Stimulated activated CD4-positive, alpha-beta T cell treated with anti-CD3 and anti-CD28 coated beads, Interleukin-1b, Interleukin-23, amount 100 ng/mL, for 4 hours (primary cell): ENCODE data around the gene RPGRIP1.
A peak's percentile ranks its signal among the peaks of the same experiment; 100 is the strongest.
"Not testable (repeated sequence)": the region's sequence is repeated elsewhere in the genome, so short reads cannot be mapped to it uniquely, and the experiment has no call there.

Experiments
- DNase-seq, 2 donors: peaks; one replicate each; pipeline ENCODE4 v3.0.0-alpha.2; 2020; ENCODE audit warnings: low read depth in 2 of 2

The RPGRIP1 gene

DNA sequence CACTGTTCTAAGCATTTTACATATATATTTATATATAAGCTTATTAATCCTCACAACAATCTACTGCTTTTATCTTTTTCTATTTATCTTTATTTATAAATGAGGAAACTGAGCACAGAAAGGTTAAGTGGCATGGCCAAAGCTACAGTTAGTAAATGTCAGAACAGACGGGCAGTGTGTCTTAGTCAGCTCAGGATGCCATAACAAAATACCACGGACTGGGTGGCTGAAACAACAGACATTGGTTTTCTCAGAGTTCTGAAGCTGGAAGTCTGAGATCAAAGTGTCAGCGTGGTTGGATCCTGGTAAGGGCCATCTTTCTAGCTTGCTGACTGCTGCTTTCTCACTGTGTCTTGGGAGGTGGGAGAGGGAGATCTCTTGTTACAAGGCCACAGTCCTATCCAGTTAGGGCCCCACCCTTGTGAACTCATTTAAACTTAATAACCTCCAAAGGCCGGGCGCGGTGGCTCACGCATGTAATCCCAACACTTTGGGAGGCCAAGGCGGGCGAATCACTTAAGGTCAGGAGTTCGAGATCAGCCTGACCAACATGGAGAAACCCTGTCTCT lies 19.8 kb downstream of the RPGRIP1 start:
- DNase-seq, result no peak

DNA sequence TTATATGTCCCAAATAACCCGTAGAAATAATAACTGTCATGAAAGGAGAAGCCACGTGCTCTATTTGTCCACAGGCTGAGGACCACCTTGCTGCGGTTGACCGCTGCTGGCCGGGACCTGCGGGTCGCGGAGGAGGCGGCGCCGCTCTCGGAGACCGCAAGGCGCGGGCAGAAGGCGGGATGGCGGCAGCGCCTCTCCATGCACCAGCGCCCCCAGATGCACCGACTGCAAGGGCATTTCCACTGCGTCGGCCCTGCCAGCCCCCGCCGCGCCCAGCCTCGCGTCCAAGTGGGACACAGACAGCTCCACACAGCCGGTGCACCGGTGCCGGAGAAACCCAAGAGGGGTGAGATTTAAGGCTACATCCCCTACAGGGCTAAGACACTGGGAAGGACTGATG lies 21.0 kb downstream of the RPGRIP1 start:
- DNase-seq, result no peak

DNA sequence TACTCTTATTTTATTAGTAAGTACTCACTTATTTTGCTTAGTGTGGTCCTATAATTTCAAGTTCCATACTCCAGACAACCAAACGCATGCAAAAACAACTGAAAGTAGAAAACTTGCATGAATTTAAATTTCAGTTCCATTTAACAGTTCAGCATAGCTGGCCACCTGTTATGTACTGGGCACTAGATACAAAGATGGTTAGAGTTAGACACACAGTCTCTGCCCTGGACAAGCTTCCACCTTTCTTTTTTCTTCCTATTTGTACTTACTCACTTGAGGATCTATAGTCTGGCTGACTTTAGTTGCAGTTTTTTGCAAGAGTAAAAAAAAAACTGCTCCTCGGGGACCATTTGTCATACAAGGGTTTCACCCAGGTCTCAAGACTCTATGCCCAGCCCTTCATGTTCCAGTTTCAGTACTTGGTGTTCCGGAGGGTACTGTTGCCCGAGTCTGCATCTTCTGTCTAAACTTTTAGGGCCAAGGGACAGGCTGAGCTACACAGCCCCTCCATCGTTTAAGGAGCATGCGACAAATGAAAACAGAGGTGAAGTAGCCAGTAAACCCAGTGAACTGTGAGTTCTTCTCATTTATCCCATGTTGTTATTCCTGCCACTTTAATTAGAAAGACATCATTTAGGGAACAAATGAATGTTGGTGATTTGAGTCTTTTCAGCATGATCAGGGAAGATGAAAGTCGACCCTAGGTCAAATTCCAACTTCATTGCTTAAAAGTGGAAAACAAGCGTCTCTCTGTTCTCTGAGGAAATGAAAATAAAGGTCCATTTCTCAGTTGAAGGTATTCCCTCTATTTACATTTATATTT lies 22.3 kb downstream of the RPGRIP1 start:
- no peak for DNase-seq

DNA sequence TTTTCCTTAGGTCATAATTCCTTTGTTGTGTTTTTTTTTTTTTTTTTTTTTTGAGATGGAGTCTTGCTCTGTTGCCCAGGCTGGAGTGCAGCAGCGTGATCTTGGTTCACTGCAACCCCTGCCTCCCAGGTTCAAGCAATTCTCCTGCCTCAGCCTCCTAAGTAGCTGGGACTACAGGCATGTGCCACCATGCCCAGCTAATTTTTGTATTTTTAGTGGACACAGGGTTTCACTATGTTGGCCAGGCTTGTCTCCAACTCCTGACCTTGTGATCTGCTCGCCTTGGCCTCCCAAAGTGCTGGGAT lies 22.9 kb downstream of the RPGRIP1 start:
- DNase-seq, result not testable (repeated sequence)

DNA sequence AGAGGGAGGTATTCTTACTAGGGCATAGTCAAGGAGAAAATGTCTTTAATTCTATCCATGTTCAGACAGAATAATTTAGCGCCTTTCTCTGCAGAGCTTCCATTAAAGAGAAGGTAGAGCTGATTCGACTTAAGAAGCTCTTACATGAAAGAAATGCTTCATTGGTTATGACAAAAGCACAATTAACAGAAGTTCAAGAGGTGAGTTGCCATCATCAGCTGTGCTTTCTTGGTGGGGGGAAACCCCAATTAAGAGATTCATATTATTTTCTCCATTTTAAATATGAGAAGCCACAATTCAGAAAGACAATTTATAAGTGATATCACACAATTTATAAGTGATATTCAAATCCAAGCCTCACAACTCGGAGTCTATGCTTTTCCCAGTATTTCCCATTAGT lies 27.8 kb downstream of the RPGRIP1 start:
- DNase-seq, result no peak

DNA sequence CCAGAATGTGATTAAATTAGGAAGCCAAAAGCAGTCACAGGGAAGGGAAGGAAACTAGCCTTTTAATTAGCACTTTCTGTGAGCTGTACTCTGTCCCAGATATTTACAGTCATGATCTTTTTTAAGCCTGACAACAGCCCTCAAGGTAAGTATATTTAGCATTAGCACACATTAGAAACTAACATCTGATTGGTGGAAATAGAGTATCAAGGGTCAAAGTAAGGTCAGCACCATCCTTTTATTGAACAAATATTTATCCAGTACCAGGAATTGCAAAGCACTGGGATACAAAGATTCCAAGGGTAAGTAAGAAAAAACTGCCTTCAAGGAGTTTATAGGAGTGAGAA lies 28.2 kb downstream of the RPGRIP1 start:
- DNase-seq, result no peak

DNA sequence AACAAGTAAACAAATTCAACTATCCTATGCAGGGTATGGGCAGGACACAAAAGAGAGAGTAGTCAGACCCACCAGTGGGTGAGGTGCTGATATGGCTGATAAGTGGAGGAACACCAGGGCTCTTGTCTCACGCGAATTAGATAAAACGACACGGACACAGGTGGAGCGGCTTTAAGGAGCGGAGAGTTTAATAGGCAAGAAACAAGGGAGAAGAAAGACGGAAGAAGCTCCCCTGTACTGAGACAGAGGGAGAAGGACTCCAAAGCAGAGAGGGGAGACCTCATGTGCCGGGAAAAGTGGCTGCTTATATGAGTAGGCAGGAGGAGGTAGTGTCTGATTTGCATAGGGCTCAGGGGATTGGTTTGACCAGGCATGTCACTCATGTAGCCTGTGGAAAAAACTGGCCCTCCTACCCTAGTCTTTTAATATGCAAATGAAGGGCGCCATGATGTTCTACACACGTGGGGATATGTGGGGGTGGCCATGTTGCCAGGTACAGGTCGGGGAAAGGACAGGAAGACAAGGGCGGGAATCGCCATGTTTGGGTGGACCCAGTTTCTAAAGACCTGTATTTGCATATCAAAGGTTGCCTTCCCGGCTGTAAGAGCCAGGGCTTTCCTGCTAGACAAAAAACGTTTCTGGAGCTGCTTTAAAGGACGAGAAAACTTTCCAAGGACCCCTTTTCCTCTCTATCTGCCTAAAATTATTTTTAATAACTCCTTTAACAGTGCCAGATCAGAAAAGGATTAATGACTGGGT lies 28.8 kb downstream of the RPGRIP1 start:
- DNase-seq, result peak; percentile 54 to 65

DNA sequence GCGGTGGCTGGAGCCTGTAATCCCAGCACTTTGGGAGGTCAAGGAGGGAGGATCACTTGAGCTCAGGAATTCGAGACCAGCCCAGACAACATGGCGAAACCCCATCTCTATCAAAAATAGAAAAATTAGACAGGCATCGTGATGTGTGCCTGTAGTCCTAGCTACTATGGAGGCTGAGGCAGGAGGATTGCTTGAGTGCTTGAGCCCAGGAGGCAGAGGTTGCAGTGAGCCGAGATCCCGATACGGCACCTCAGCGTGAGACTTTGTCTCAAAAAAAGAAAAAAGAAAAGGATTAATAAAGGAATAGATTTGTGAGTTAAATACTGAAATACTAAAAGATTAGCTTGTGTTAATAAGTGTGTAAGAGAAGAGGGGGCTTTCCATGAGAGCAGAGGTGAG lies 29.4 kb downstream of the RPGRIP1 start:
- DNase-seq, result no peak

DNA sequence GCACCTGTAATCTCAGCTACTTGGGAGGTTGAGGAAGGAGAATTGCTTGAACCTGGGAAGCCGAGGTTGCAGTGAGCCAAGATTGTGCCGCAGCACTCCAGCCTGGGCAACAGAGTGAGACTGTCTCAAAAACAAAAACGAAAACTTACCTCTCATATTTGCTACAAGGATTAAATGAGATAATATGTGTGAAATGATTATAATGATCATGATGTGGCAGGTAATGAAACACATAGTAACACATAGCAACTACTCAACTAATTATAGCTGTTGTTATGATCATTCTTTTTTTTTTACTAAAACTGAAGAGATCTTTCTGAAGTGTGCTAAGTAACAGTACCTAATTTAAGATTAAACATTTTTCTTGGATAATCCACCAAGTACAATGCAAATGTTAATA lies 30.1 kb downstream of the RPGRIP1 start:
- no peak for DNase-seq

DNA sequence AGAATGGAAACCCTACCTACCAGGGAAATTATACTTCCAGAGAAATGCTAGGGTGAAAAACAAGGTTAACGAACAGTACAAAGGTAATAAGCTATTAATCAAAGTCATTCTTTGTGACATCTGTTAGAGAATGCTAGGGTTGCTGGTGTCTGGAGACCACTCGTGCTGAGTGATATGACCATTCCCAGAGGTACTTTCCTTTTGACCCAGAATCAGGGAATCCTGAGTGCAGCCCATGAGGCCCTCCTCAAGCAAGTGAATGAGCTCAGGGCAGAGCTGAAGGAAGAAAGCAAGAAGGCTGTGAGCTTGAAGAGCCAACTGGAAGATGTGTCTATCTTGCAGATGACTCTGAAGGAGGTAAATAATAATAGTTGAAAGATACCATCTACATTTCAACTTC lies 31.7 kb downstream of the RPGRIP1 start:
- DNase-seq, result no peak

DNA sequence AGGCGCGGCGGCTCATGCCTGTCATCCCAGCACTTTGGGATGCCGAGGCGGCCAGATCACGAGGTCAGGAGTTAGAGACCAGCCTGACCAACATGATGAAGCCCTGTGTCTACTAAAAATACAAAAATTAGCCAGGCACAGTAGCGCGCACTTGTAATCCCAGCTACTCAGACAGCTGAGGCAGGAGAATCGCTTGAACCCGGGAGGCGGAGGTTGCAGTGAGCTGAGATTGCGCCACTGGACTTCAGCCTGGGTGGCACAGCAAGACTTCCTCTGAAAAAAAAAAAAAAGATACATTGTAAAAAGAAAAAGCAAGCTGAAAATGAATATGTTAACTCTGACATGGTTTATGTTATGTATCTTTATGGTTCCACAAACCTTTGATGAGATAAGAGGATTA lies 33.6 kb downstream of the RPGRIP1 start:
- DNase-seq, result no peak

DNA sequence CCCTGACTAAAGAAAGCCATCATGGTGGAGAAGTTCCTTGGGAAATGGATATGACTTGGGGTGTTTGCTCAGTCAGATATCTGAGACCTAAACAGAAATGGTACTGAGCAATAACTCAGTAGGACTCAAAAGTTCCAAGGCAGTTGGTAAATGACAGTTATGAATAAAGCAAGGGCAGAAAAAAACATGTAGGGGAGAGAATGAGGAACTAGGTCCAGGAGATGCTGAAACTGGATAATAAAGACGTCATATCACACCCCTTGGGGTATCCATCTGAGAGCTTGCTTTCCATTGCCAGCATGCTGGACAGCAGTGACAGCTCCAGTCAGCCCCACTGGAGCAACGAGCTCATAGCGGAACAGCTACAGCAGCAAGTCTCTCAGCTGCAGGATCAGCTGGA lies 37.5 kb downstream of the RPGRIP1 start:
- DNase-seq, result no peak

DNA sequence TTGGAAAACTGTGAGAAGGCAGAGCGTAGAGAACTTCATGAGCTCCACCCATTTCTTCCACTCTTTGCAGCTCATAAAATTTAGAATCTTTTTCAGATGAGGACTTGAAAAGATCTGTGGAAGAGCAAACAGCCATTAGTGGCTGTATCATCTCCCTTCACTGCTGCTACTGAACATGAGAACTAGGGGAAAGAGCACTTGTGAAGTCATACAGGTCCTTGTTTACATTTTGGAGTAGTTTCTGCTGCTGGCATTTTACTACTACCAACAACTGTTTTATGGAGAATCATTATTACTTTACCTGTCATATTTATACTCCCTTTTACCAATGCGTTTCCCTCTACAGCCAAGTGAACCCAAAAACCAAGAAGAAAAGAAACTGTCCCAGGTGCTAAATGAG lies 41.0 kb downstream of the RPGRIP1 start:
- DNase-seq, result no peak

DNA sequence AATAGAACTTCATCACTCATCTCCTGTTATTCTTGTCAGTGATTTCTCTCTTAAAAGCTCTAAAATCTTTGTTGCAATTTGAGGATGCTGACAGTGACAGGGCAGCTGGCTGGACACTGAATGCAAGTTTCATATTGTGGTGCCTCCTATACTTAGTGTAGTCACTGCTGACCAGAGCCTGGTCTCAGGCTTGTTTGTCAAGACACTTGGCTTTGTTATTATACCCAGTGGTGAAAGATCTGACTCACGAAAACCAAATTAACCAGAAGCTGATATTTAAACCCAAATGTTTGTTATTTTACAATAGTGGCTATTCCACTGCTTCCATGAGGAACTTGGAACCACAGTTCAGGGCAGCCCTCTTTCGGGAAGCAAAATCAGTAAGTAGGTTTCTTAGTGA lies 42.8 kb downstream of the RPGRIP1 start:
- DNase-seq, result no peak

DNA sequence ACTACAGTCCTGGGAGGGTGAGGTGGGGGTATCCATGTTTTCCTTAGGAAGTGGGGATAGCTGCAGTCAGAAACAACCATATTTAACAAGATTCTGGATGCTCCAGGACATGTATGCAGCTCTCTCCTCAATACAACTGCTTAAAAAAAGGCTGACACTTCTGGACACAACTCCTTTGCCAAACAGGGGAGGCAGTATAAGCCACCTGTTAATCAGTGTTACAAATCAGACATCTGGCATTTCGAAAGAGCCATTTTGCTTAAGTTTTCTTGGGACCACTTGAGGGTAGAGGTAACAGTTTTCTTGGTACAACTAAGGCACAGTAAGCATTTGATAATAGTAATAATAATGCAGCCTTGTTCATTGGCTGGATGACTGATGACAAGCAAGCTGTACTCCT lies 47.1 kb downstream of the RPGRIP1 start:
- no peak for DNase-seq
